GM03348 (cell line): ENCODE results near the gene RB1.
A peak's percentile ranks its signal among the peaks of the same experiment; 100 is the strongest.
"Not testable (repeated sequence)": the region's sequence is repeated elsewhere in the genome, so short reads cannot be mapped to it uniquely, and the experiment has no call there.

ENCODE experiments used
- DNase-seq: peaks from one replicate; pipeline ENCODE4 v3.0.0; 2012; ENCODE audit warnings: low spot score

Gene RB1

GRCh38 chr13:48410199-48410598 is 106.6 kb downstream of the RB1 start:
- no peak for DNase-seq

GRCh38 chr13:48411147-48411794 is 107.7 kb downstream of the RB1 start:
- DNase-seq: no peak

DNA sequence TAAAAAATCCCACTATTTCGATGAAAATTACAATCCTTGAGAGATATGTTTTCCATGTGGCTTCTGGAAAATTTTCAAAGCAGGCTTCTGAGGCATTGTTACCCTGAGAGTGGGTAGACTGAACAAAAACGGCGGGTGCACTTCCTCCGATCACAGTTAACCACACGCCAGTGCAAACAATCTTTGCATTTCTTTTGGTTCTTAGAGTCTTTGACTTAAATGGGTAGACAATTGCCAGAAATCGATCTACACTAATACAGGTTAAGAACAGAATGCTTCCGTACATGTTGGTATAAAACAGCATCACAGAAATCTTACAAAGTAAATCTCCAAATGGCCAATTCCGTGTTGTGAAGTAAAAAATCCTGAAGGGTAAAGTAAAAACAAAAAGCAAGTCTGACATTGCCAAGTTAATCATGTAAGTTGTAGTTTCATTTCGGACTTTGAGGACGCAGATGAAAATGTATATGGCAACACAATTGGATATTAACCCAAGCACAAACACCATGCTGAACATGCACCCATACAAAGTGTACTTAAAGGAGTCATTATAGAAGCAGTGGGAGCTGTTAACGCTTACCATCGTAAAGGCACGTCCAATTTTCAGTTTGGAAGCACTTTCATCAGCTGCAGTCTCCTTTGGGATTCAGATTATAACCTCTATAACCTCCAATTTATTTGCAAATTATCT is 108.4 kb downstream of the RB1 start:
- no peak for DNase-seq

- DNase-seq: peak; percentile 30
Observed at GRCh38 chr13:48412881-48413351, 109.4 kb downstream of the RB1 start, which contains the start of gene LPAR6. TSS of gene LPAR6 (minus strand) at chr13:48413113. CDS start at chr13:48412423, 690 bp downstream.

- DNase-seq: no peak
Observed at GRCh38 chr13:48414501-48414900, 111.0 kb downstream of the RB1 start.

- DNase-seq: no peak
Observed at GRCh38 chr13:48415516-48415915, 112.0 kb downstream of the RB1 start.

DNA sequence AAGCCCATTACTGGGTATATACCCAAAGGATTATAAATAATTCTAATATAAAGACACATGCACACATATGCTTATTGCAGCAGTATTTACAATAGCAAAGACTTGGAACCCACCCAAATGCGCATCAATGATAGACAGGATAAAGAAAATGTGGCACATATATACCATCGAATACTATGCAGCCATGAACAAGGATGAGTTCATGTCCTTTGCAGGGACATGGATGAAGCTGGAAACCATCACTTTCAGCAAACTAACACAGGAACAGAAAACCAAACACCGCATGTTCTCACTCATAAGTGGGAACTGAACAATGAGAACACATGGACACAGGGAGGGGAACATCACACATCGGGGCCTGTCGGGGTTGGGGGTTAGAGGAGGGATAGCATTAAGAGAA is 118.5 kb downstream of the RB1 start:
- not testable (repeated sequence) for DNase-seq

DNA sequence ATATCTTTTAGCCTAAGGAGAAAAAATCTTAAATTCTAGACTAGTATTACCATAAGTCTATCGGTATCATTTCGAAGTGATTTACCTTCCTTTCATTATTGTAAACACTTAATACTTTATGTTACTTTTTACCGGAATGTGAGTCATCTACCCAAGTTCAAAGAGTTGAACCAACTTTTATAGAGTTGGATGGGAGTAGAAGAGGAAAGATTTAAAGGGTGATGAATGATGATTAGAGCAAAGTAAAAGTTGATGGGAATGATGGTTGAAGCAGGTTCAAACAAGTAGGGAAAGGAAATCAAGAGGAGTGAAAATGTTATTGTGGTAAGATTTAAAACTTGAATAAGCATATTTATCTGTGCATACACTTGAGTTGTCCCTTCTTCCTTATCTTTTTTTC is 120.7 kb downstream of the RB1 start:
- DNase-seq: no peak

DNA sequence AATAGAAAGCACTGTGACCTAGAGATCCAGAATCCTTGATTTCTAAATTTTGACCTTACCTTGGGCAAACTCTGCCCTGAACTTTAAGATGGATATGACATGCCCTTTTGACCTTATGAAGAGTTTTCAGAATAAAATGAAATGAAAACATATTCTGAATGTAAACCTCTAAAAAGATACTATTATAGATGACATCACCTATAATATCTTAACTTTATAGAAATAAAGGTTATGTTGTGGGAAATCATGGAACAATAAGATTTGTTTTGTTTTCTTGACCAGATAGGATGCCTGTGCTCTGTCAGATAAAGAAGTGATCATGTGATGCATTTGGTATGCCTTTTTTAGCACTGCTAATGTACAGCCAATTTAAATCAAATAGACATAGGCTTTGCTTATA is 122.5 kb downstream of the RB1 start:
- DNase-seq: no peak

DNA sequence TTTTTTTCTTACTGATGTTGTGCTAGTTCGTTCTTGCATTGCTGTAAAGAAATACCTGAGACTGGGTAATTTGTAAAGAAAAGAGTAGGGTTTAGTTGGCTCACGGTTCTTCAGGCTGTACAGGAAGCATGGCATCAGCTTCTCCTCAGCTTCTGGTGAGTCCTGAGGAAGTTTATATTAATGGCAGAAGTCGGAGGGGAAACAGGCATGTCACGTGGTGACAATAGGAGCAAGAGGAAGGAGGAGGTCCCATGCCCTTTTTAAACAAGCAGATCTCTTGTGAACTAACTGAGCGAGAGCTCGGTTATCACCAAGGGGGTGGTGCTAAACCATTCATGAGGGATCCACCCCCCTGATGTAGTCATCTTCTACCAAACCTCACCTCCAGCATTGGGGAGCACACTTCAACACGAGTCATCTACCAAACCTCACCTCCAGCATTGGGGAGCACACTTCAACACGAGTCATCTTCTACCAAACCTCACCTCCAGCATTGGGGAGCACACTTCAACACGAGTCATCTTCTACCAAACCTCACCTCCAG is 123.3 kb downstream of the RB1 start:
- not testable (repeated sequence) for DNase-seq

DNA sequence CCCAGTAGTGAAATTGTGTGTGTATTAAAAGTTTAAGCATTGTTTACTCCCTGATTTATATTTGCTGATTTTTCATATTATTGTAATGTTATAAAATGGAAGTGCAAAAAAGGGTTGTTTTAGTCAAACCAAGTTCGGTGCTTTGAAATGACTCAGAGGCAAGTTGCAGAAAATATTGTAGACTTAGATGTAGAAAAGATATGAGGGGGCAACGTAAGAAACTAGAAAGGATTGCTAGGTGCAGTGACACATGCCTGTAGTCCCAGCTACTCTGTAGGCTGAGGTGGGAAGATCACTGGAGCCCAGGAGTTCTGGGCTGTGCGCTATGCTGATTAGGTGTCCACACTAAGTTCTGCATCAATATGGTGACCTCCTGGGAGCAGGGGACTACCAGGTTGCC is 125.5 kb downstream of the RB1 start:
- no peak for DNase-seq

DNA sequence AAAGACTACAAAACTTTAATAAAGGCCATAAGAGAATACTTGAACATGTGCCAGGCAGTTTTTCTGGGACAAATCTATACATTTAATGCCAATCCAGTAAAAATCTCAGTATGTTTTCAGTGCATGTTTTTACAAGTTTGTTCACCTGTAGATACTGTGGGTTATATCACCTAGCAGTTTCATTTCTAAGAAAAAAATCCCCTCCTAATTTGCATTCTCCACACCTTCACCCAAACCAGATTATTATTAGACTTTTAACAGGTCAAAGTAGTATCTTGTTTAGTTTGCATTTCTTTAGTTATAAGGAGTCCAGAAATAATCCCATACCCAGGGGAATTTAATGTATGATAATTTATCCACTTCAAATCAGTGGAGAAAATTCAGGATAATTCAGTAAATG is 126.3 kb downstream of the RB1 start:
- no peak for DNase-seq

DNA sequence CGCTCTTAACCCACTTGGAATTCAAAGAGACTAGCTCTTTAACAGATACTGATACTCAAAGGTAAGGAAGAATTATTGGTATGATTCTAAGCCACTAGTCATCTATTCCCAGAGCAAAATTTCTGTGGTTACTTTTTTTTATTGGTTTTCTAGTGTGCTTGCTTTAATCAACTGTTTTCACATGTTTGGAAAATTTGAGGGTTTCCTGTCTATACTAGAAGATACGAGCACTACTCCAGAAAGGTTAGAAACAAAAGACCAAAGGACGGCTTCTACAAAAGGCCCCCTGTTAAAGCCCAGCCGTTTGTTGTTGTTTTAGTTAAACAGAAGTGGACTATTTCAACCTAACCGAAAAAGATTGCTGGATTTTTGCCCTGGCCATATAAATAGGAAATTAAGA is 127.9 kb downstream of the RB1 start:
- DNase-seq: peak; percentile 17

GRCh38 chr13:48431987-48432615 is 128.6 kb downstream of the RB1 start:
- peak; percentile 51 for DNase-seq

GRCh38 chr13:48434200-48434599 is 130.6 kb downstream of the RB1 start:
- DNase-seq: no peak

GRCh38 chr13:48436661-48437288 is 133.2 kb downstream of the RB1 start:
- no peak for DNase-seq

- DNase-seq: peak; percentile 5
Observed at GRCh38 chr13:48437371-48437770, 133.8 kb downstream of the RB1 start.

GRCh38 chr13:48443442-48444208 is 140.1 kb downstream of the RB1 start:
- no peak for DNase-seq

GRCh38 chr13:48446464-48446863 is 142.9 kb downstream of the RB1 start:
- peak; percentile 58 for DNase-seq

DNA sequence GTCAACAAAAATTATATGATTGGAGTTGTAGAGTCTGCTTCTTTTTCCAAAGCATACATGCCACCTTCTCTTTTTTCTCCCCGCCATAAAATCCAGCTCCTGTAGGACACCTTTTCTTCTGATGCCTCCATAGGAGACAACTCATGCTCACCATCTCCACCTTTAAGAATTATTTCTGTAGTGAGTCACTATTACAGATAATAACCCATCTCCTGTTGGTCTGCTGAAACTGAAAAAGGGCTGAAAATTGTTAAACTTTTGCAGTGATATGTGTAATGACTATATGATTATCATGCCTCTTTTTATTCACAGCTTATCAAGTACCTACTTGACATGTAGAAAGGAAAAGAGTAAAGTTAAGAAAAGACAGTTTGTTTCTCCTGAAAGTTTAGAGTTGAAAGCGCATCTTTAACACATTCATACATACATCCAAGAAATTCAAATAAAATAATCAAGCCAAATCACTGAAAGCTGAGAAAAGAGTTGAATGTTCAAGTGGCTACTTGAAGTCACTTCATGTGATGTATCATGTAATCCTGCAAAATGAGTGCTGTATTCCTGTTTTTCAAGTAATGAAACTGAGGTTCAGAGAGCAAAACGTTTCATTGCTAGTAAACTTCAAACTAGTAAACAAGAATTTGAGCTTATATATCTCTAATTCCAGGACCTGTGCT is 144.9 kb downstream of the RB1 start:
- no peak for DNase-seq
